GM19193 (cell line): ENCODE measurements around the gene ISG20.

Experiments
- POLR2A ChIP-seq: IDR thresholded peaks from 4 replicates; pipeline ENCODE4 v1.6.1; 2011; ENCODE audit not compliant: insufficient read depth, insufficient read length; ENCODE audit errors: extremely low read depth

Gene ISG20

DNA sequence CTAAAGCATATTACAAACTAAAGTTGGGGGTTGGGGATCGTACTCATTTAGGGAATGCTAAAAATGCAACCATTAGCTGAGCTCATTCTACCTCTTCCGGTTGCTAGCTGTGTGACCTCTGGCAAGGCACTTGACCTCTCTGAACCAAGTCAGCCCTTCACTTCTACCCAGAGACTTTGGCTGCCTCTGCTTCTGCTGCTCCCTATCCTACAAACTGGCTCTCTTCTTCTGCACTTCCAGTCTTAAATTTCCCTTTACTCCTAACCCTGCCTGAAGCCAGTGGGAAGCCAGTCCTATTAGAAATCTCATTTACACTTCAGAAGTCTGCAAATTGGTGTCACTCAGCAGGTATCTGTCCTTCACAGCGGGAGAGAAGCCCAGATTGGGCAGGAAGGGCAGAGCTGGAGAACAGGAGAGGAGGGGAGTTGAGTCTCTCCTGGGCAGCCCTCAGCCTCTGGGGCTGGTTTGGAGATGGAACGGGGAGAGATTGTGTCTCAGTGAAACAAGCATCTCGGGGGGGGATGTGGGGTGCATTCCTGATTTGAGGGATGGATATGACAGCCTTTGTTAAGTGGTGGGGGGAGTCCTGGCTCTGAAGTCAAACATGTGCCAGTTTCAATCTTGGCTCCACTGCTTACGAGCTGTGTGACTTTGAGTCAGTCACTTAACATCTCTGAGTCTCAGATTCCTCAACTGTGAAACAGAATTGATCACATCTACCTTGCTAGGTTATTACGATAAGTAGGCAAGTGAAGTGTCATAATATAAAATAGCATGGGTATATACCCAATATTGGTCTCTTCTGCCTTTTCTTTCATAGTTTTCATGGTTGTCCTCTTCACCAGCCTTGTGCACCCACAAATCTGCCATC, 25.5 kb upstream of the ISG20 start:
- TF ChIP-seq POLR2A, result no peak

DNA sequence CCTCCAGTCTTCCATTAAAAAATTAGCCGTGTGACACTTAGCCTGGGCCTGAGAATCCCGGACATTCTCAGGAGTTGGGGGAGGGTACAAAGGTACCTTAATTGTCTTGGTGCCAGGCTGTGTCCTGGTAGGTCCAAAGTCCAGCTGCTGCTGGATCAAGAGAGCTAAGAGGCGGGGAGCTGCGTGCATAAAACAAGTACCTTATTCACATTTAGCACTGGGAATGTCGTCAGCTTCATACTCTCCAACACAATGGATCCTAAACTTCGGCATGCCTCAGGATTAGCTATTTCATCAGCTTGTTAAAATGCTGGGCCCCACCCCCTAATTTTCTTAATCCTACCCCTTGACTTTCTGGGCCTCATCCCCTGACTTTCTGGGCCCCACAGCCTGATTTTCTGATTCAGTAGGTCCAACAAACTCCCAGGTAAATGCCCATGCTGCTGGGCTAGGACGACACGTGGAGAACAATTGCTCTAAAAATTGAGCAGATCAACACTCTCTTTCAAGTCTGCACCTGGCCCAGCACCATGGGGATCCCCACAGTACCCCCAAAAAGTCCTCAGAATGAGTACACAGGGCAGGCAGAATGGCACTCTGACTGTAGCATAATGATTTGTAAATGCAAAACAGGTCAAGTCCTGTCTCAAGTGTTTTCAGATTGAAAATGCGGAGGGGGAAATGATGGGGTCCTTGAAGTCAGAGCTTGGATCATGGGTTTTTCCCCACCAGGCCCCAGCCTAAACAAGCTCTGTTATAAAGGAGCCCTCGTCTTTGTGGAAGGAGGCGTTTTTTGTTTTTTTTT, 23.3 kb upstream of the ISG20 start:
- no peak for TF ChIP-seq POLR2A

DNA sequence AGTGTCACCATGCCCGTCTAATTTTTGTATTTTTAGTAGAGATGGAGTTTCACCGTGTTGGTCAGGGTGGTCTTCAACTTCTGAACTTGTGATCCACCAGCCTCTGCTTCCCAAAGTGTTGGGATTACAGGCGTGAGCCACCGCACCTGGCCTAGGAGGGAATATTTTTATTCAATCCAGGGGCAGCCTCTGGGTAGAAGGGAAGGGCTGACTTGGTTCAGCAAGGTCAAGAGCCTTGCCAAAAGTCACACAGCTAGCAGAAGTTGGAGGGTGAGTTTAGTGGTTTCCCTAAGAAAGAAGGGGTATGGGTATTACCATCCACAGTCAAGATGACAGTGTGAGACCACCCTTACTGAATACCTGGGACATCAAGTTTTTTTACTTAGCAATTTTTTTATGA, 22.6 kb upstream of the ISG20 start:
- TF ChIP-seq POLR2A, result no peak

DNA sequence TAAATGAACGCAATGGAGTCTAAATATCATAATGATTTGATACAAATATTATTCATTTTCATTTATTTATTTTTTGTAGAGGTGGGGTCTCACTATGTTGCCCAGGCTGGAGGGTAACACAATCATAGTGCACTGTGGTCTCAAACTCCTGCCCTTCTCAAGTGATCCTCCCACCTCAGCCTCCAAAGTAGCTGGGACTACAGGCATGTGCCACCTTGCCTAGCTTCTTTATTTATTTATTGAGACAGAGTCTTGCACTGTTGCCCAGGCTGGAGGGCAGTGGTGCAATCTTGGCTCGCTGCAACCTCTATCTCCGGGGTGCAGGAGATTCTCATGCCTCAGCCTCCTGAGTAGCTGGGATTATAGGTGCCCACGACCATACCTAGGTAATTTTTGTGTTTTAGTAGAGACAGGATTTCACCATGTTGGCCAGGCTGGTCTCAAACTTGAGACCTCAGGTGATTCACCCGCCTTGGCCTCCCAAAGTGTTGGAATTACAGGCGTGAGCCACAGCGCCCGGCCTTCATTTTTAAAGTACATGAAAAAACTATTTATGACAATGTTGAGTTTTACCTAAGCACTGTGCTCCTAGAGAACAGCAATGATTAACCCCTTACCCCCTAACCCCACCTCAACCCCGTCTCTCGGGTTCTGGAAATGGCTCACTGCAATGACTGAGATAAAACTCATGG, 21.6 kb upstream of the ISG20 start:
- TF ChIP-seq POLR2A, result no peak

DNA sequence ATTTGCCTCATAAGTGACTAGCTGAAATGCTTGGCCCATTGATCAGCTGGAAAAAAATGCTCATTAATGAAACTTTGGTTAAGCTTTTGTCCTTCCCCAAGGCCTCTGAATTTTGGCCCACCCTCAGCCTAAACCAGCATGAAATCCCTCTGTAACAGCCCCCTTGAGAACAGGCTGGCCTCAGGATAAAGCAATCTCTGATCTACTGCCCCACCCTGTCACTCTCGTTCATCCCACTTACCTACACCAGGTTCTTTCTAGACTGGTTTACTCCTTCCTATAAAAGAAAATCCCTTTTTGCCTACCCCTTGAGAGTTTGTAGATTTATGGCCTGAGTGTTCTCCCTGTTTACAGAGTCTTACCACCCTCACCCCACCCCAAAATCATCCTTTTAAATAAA, 21.0 kb upstream of the ISG20 start:
- TF ChIP-seq POLR2A, result no peak

DNA sequence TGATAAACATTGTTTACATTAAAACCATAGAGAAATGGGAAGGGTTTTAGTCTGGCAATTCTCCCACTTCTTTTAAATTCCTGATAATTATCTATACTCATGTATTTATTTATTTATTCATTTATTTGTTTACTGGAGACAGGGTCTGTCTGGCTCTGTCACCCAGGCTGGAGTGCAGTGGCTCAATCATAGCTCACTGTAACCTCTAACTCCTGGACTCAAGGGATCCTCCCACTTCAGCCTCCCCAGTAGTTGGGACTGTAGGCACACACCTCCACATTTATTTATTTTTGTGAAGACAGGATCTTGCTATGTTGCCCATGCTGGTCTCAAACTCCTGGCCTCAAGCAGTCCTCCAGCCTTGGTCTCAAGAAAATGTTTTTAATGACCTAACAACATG, 20.1 kb upstream of the ISG20 start:
- TF ChIP-seq POLR2A, result no peak

DNA sequence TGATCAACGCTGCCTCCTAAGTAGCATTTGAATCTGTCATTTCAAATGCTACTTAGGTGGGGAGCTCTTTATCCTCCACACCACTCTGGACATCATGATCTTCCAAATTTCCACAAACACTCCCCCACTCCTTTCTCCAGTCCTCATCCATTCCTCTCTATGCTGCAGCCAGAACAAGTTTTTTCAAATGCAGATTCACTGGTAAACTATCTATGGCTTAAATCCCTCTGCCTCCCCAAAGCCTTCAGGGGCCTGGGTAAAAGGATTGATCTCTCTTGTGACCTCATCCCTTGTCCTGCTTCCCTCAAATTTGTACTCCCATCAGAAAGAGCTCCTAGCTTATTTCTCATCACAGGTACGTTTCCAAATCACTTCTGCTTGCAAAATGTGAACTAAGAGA, 19.0 kb upstream of the ISG20 start:
- no peak for TF ChIP-seq POLR2A

DNA sequence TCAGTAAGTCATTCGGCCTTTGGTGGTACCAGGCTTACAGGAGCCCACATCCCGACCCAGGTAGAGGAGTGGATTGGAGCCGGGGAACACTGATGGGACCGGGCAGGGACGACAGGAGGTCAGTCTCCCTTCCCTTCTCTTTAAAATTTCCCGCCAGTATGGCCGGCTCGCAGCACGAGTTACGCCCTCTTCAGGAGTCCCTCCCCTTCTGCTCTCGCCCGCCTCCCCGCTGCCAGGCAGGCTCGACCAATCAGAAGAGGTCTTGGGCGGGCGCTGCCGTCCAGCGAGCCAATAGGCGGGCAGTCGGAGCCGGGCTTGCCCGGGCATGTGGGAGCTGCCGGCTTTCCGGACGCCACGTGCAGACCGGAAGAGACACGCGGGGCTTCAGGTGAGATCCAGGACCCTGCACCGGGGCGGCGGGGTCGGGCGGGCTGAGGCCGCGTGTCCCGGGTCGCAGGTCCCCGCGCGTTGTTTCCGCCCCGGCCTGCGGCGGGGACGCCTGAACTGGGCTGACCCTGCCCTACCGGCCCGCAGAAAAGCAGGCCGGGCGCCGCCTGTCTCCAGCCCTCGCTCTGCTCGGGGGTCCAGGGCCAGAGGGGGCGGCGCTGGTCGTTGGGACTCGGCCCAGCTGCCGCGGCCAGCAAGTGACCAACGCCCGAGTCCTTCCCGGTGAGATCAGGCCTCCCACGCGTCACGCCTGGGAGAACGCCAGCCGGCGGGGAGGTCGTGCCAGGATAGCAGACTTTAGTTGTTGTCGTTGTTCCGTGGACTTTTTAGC, 17.6 kb upstream of the ISG20 start, which contains the start of gene AEN:
Gene AEN, plus strand, starts transcription at position 346 of the 778 bp plus-strand sequence. CDS start 4,870 bp downstream, outside the sequence.
- TF ChIP-seq POLR2A, result peak; percentile 81

DNA sequence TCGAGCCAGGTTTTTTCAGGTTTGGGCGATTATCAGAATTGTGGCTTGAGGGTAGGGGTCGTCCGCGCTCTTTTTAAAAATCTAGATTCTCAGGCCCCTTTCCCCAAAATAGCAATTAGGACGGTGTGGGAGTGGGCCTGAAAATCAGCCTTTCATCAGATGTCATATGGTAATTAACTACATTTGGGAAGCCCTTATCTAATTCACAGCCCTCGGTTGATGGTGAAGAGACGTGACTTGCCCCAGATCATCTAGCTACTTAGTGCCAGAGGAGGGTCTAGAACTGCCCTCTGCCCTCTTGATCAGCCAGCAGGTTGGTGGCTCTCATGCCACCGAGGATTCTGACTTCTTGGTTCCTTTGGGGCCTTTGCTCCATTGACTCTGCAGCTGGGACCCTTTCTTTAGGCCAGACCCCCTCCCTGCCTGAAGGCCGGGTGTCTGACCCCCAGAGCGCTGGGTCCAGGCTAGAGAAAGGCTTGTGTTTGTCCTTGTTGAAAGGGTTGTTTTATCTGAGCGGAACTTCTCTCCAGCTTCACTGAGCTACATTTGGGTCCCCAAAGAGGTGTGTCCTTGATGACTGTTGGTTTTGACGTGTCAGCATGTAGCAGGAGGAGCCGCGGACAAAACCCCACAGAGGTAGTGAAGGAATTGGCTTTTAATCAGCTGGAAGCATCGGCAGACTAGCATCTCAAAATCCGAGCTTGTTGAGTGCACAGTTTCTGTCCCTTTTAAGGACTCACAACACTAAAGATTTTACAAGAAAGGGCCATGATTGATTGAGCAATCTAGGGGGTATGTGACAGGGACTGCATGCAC, 16.8 kb upstream of the ISG20 start:
- peak; percentile 47 for TF ChIP-seq POLR2A

DNA sequence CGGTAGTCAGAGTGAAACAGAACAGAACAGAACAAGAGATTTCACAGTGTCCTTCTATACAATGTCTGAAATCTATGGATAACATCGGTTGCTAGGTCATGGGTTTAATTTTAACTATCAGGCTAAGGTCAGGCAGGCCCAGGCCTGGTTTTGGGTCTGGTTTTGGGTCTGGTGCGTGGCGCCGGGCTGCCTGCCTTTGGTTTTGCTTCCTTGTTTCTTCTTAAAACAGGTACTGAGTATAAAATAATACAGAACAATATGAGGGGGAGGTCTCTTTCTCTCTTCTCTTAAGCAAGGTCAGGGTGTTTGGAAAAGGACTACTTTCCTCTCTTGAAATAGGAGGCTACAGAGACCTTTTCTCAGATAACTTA, 16.2 kb upstream of the ISG20 start:
- no peak for TF ChIP-seq POLR2A

DNA sequence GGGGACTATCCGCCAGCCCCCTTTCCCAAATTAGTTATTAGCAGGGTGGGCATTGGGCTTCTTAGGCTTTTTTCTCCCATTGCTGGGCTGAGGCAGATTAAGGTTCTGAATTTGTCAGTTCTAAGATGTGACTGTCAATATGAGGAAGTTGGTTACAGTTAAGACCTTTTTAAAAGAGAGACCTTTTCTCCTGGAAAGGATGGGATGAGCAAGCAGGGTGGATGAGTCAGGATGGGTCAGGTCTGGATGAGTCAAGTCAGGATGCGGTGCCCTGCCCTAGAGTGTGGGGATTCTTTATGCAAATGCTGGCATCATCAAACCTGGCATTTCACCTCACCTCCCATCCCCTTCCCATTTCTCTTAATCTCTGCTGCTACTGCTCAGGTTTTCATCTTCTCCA, 15.8 kb upstream of the ISG20 start:
- TF ChIP-seq POLR2A, result no peak

DNA sequence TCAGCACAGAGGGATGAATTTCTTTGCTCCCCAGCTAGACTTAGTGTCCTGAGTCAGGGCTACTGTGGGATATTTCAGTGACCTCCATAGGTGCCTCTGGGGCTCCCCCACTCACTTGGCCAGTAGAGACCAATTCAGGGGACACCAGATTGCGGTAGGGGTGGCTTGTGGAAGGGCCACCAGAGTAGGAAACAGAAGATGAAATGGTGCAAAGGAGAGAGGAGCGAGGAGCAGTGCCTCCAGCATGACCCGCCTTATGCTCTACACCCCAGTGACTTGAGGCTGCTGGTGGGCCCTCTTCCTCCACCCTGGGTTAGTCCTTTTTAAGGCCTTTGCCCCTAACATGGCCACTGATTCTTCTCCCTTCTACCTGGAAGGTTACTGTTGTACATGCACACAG, 15.2 kb upstream of the ISG20 start:
- TF ChIP-seq POLR2A, result no peak

DNA sequence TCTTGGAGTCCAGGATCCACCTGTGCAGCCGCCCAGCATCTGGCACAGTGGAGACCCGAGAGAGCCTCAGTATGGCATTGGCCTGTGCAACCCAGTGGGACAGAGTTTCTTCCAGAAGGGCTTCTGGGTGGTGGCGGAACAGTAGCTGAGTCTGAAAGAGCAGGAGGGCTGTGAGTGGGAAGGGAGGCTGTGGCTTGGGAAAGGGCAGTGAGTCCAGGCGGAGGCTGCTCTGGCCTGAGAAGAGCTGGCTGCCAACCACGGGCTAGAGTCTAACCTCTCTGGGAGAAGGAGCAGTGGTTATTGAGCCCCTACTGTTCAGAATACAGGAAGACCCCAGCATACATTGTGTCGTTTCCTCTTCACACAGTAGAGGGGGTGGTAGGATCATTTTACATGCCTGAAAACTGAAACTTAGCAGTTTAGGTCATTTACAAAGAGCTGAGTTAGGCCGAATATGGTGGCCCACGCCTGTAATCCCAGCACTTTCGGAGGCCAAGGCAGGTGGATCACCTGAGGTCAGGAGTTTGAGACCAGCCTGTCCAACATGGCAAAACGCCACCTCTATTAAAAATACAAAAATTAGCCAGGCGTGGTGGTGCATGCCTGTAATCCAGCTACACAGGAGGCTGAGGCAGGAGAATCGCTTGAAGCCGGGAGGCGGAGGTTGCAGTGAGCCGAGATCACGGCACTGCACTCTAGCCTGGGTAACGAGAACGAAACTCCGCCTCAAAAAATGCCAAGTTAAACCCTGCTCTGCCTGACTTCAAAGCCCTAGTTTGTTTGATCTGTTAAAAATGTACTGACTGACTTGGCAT, 14.5 kb upstream of the ISG20 start:
- TF ChIP-seq POLR2A, result no peak
